NB4 (cell line): ENCODE results near the gene IER5.

Experiments
- DNase-seq: peaks from one replicate; pipeline ENCODE4 v3.0.0; 2010; ENCODE audit warnings: low read depth
- H3K4me3 ChIP-seq: one replicate; pipeline ENCODE4 v1.5.1; 2011; ENCODE audit warnings: mild to moderate bottlenecking, low read depth, low read length, moderate library complexity
- CTCF ChIP-seq: IDR thresholded peaks from one replicate; pipeline ENCODE4 v1.5.1; 2012; ENCODE audit warnings: low read depth, low read length
- MAX ChIP-seq: IDR thresholded peaks from 2 replicates; pipeline ENCODE4 v1.6.1; 2011; ENCODE audit warnings: low read depth, low read length
- MYC ChIP-seq: IDR thresholded peaks from 2 replicates; pipeline ENCODE4 v1.6.1; 2011; ENCODE audit warnings: low read depth, low read length
- POLR2A ChIP-seq: IDR thresholded peaks from 2 replicates; pipeline ENCODE4 v1.6.1; 2011; ENCODE audit warnings: mild to moderate bottlenecking; ENCODE audit not compliant: insufficient read length; ENCODE audit errors: extremely low read depth

The IER5 gene

GRCh38 chr1:181135437-181135731, 46.9 kb downstream of the IER5 start:
- peak; percentile 44 for DNase-seq
- TF ChIP-seq MAX, result no peak
- TF ChIP-seq CTCF, result peak; percentile 22
- no peak overlapping the region for H3K4me3 ChIP-seq

DNA sequence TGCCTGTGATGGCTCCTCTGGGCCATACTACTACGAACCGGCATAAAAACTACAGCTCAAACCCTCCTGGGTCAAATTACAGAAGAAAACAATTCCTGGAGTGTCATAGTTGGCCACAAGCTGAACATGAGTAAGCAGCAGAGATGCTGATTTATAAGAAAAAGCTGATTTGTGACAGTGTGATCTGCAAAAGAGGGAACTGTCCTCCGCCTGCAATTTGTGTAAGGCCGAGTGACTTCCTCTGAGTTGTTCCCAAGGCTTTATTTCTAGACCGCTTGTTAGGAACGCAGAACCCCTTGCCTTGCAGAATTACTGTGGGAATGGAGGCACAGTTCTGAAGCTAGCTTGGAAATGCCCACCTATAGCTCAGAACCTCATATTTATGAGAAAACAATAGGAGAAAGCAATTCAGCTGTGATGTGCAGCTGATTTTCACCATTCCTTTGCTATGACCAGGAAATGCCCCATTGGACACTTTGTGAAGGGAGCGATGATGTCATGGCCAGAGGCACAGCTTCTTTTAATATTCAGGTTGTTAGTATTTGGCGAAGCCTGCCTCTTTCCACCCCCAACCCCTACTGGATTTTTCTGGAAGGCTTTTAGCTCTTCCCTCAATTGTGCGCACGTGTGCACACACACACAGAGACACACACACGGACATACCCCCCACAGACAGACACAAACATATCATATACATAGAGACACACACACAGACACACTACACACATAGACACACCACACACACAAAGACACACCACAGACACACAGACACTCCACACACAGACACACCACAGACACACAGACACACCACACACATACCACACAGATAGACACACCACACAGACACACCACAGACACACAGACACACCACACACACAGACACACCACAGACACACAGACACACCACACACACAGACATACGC, 47.6 kb downstream of the IER5 start:
- DNase-seq, result peak; percentile 39
- TF ChIP-seq MAX, result no peak
- no peak for TF ChIP-seq CTCF
- no peak for TF ChIP-seq MYC
- TF ChIP-seq POLR2A, result no peak
- no peak overlapping the region for H3K4me3 ChIP-seq

GRCh38 chr1:181136738-181137122, 48.2 kb downstream of the IER5 start:
- DNase-seq, result no peak
- no peak for TF ChIP-seq MAX
- no peak for TF ChIP-seq MYC
- TF ChIP-seq CTCF, result no peak
- no peak for TF ChIP-seq POLR2A
- no peak overlapping the region for H3K4me3 ChIP-seq

GRCh38 chr1:181137217-181137743, 48.8 kb downstream of the IER5 start:
- TF ChIP-seq POLR2A, result no peak
- no peak for TF ChIP-seq MAX
- no peak for TF ChIP-seq CTCF
- no peak for TF ChIP-seq MYC
- H3K4me3 ChIP-seq, result no peak overlapping the region
- no peak for DNase-seq

- no peak overlapping the region for H3K4me3 ChIP-seq
- TF ChIP-seq POLR2A, result no peak
- TF ChIP-seq CTCF, result no peak
- no peak for TF ChIP-seq MYC
- no peak for DNase-seq
Measured at GRCh38 chr1:181139631-181140061, 51.1 kb downstream of the IER5 start.

DNA sequence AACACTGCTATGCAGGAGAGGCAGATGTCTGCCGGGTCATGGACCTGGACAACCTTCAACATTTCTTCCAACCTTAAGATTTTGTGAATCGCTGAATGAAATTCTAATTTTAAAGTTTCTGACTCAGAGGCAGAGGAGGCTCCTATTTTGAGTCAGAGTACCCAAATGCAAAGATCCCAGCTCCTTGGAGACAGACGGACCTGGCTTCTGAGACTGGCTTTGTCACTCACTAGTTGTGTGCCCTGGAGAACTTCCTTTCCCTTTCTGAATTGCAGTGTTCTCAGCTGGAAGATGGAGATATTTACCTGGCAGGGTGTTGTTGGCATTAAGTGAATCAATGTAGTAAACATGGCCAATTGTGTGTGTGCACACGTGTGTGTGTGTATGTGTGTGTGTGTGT, 51.9 kb downstream of the IER5 start:
- TF ChIP-seq CTCF (no peak), MAX (no peak), MYC (no peak), POLR2A (no peak)
- DNase-seq, result no peak
- no peak overlapping the region for H3K4me3 ChIP-seq
